MCF 10A (cell line): Measurements from ENCODE around the gene RPS23. TPM values are rescaled to one million over a fixed set of nuclear protein-coding genes. Genes with fewer than 3 reads are reported as not detected.

Source experiments
- Bru-seq: library from RNA; stranded (reverse); fragments of 400-500 nt; gene quantifications from one replicate; lab custom pipeline; 2021; lab: Mats Ljungman, UMichigan
- BruChase-seq, 2 experiments: library from RNA; stranded (reverse); fragments of 400-500 nt; gene quantifications; one replicate each; lab custom pipeline; 2021; lab: Mats Ljungman, UMichigan
- BruUV-seq: library from RNA; stranded (reverse); fragments of 400-500 nt; replicated peaks from 2 replicates; lab custom pipeline; 2021; lab: Mats Ljungman, UMichigan
- CTCF ChIA-PET: fragments of 300-600 bp; sonication (Branson Sonifier 250); formaldehyde crosslinking; extraction: SDS; loops from one replicate; lab custom pipeline; 2021; ENCODE audit warnings: antibody characterized with exemption, inconsistent platforms; lab: Yijun Ruan, JAX
- POLR2A ChIA-PET: fragments of 300-600, 350-650 bp; sonication (Branson Sonifier 250); formaldehyde crosslinking; extraction: SDS; loops from one replicate; lab custom pipeline; 2020; ENCODE audit warnings: antibody characterized with exemption, inconsistent platforms; lab: Yijun Ruan, JAX
- DNase-seq: peaks from one replicate; pipeline ENCODE4 v3.0.0-alpha.2; 2018; ENCODE audit not compliant: unreplicated experiment
- H3K27ac Mint-ChIP-seq: one replicate; pipeline ENCODE4 v1.8.0; 2022; ENCODE audit warnings: mild to moderate bottlenecking, low read depth, mixed read lengths; ENCODE audit not compliant: unreplicated experiment
- H3K27me3 Mint-ChIP-seq: one replicate; pipeline ENCODE4 v1.8.0; 2022; ENCODE audit warnings: mixed read lengths; ENCODE audit not compliant: insufficient read depth, unreplicated experiment
- H3K36me3 Mint-ChIP-seq: one replicate; pipeline ENCODE4 v1.8.0; 2022; ENCODE audit warnings: mild to moderate bottlenecking, moderate library complexity, mixed read lengths; ENCODE audit not compliant: insufficient read depth, unreplicated experiment
- H3K4me1 Mint-ChIP-seq: one replicate; pipeline ENCODE4 v1.8.0; 2022; ENCODE audit warnings: mixed read lengths; ENCODE audit not compliant: insufficient read depth, unreplicated experiment
- H3K4me3 Mint-ChIP-seq: one replicate; pipeline ENCODE4 v1.8.0; 2022; ENCODE audit warnings: mild to moderate bottlenecking, moderate library complexity, mixed read lengths; ENCODE audit not compliant: unreplicated experiment
- H3K9me3 Mint-ChIP-seq: one replicate; pipeline ENCODE4 v1.8.0; 2022; ENCODE audit warnings: mixed read lengths; ENCODE audit not compliant: unreplicated experiment
- intact Hi-C: fragments of 100-400 bp; cut with micrococcal nuclease; formaldehyde crosslinking; loops from 2 replicates; pipeline ENCODE4 v1.14.1; 2022
- long read RNA-seq: library from polyadenylated mRNA; stranded (forward); transcript quantifications from one replicate; pipeline ENCODE4 v2.0.0, GENCODE V29; 2022
- total RNA-seq: library from RNA; stranded (reverse); gene quantifications from 2 replicates; pipeline ENCODE4 v1.2.3, GENCODE V29; 2022
- TF ChIP-seq, protein P1 (sequence below): fragments of 200-600 bp; IDR thresholded peaks from one replicate; pipeline ENCODE4 v1.8.0; 2022; ENCODE audit warnings: antibody characterized with exemption, mild to moderate bottlenecking; ENCODE audit not compliant: unreplicated experiment

Gene RPS23
- total RNA-seq, result 2,870 and 3,151 TPM in 2 replicates
- Bru-seq, nascent RNA, result percentile 100 among the genes with signal in this experiment
- percentile 100 among the genes with signal in this experiment for BruChase-seq, experiment 1, labeled RNA remaining after a 6-hour chase
- percentile 100 among the genes with signal in this experiment for BruChase-seq, experiment 2, labeled RNA remaining after a 2-hour chase
- long read RNA-seq, transcript RPS23-203 (3 exons, 576 nt), result minor isoform, 92 of 1,057 reads
- long read RNA-seq, transcript RPS23-202 (4 exons, 595 nt), result minor isoform, 13 of 1,057 reads
- long read RNA-seq, transcript RPS23-201 (4 exons, 3,437 nt), result major isoform, 930 of 1,057 reads
- long read RNA-seq, partial matches to known transcripts, result 13 of 1,057 reads
- long read RNA-seq, other reads (novel, unspliced or antisense), result 9 of 1,057 reads

DNA sequence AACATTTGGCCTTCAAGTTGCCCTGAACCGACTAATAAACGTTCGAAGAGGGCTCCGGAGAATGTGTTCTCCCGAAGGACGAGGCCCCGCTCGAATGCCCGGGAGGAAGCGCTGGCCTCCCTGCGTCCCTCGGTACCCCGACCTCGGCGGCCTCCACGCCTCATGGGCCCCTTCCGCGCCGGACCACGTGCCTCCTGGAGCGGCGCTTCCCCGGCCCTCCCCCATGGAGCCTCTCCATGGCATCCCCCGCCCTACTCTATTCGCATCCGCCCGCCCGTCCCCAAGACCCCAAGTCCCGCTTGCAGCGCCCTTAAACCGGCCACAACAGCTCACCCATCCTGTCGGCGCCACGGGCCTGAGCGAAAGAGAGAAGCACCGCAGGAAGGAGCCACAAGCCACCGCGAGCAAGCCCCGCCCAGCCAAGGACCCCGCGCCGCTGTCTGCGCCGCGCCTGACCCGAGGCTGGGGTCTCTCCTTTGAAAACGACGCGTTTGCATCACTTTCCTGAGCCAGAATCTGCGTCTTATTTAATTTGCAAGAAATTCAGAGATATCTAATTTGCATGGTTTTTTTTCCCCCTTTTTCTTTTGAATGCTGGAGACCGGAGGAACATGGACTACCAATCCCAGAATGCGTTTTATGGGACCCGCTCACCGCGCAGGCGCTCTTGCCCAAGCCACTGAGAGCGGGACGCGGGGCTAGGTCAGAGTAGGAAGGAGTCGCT lies at the start of gene RPS23:
Gene RPS23, minus strand, starts transcription at position 368 of the 724 bp plus-strand sequence. Its CDS starts 31 bp downstream, at position 337.
- Mint-ChIP-seq H3K27ac (peak within 1 kb of the TSS; percentile 99), H3K27me3 (no peaks in the 10 kb centered on the region), H3K4me3 (peak within 1 kb of the TSS; percentile 96), H3K36me3 (peaks cover 54% of the 10 kb centered on the region), H3K4me1 (peaks cover 19% of the 10 kb centered on the region), H3K9me3 (no peaks in the 10 kb centered on the region)
- POLR2A ChIA-PET, result interaction anchor here (0.5 to 2.2 kb wide), 23 partner anchors 9 to 1197 kb away, joined by 3 to 11 read pairs (median 3); no protein-coding TSS in a partner anchor
- BruUV-seq, result TSS peak; percentile 49
- CTCF ChIA-PET, result interaction anchor here (0.6 to 1.4 kb wide), 6 partner anchors 10 to 763 kb away, joined by 3 to 6 read pairs (median 3); no protein-coding TSS in a partner anchor
- TF ChIP-seq, protein P1, sequence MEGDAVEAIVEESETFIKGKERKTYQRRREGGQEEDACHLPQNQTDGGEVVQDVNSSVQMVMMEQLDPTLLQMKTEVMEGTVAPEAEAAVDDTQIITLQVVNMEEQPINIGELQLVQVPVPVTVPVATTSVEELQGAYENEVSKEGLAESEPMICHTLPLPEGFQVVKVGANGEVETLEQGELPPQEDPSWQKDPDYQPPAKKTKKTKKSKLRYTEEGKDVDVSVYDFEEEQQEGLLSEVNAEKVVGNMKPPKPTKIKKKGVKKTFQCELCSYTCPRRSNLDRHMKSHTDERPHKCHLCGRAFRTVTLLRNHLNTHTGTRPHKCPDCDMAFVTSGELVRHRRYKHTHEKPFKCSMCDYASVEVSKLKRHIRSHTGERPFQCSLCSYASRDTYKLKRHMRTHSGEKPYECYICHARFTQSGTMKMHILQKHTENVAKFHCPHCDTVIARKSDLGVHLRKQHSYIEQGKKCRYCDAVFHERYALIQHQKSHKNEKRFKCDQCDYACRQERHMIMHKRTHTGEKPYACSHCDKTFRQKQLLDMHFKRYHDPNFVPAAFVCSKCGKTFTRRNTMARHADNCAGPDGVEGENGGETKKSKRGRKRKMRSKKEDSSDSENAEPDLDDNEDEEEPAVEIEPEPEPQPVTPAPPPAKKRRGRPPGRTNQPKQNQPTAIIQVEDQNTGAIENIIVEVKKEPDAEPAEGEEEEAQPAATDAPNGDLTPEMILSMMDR, result no peak
- peak; percentile 95 for DNase-seq
- intact Hi-C loops, result loop anchor here (5.0 kb wide), 1 partner anchor 129 kb away; no protein-coding TSS in a partner anchor

DNA sequence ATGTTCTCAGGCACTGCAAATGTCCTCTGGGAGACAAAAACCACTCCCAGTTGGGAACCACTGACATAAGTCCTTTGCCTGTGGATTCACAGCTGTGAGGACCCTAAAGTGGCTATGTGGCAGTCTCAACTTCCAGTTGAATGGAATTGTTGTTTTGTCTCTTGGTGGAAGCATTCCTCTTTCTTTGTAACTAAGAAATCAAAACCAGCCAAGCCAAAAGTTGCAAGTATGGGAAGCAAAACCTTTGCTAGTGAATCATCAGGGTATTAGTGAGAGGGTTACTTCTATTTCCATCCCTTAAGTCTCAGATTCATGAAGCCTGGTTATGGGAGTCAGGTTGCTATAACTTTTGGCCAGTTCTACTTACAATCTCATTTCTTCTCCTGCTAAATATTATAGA lies 49.8 kb upstream of the RPS23 start:
- Mint-ChIP-seq H3K27ac (no peak overlapping the region), H3K27me3 (no peaks in the 10 kb centered on the region), H3K36me3 (no peaks in the 10 kb centered on the region), H3K4me3 (no peak overlapping the region), H3K4me1 (no peaks in the 10 kb centered on the region), H3K9me3 (no peaks in the 10 kb centered on the region)
- TF ChIP-seq, protein P1, result no peak
- CTCF ChIA-PET, result no interaction called here
- no peak for DNase-seq
- POLR2A ChIA-PET, result no interaction called here
- intact Hi-C loops, result no loop called here
- no TSS peak for BruUV-seq

DNA sequence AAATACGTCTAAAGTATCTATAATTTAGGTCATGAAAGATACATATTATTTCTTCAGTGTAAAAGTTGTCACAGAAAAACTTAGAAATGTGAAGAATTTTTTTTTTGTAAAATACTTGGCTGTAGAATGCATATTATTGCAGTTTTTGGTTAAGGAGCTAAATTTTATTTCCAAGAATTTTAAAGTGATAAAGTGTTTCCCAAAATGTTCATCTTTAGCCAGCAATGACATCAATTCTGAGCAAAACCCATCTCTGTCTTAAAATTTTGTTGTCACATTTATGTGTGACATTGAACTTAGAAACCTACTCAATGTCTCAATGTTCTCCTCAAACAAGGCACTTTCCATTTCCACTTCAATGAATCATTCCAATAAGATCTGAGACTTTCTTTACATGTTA lies 47.8 kb upstream of the RPS23 start:
- ChIA-PET POLR2A (no interaction called here), CTCF (interaction anchor here (0.9 to 1.9 kb wide), 2 partner anchors 15 to 24 kb away, joined by 3 to 7 read pairs; no protein-coding TSS in a partner anchor)
- H3K36me3 Mint-ChIP-seq, result no peaks in the 10 kb centered on the region
- no TSS peak for BruUV-seq
- TF ChIP-seq, protein P1, result no peak
- intact Hi-C loops, result no loop called here
- H3K4me3 Mint-ChIP-seq, result no peak overlapping the region
- no peaks in the 10 kb centered on the region for H3K27me3 Mint-ChIP-seq
- no peak overlapping the region for H3K27ac Mint-ChIP-seq
- DNase-seq, result no peak
- no peaks in the 10 kb centered on the region for H3K9me3 Mint-ChIP-seq
- H3K4me1 Mint-ChIP-seq, result no peaks in the 10 kb centered on the region

DNA sequence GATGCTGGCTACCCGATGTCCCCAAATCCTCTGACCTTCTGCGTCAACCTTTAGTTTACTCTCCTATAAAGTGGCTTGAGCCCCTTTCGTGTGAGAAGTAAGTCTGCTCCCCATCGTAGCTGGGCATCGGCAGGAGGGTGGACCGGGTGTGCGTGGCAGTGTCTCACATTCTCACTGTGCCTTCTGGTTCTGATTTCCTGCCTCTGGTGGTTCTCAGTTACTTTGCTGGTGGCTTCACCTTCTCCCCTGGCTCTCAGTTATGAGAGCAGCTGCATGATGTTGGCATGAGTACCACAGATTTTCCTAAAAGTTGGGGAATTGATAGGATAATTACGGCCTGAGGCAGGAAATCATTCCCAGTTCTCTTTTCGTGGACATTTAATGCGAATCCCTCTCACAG lies 47.0 kb upstream of the RPS23 start:
- Mint-ChIP-seq H3K4me1 (no peaks in the 10 kb centered on the region), H3K4me3 (no peak overlapping the region), H3K9me3 (no peaks in the 10 kb centered on the region), H3K27me3 (no peaks in the 10 kb centered on the region), H3K36me3 (no peaks in the 10 kb centered on the region), H3K27ac (no peak overlapping the region)
- BruUV-seq, result no TSS peak
- TF ChIP-seq, protein P1, result no peak
- intact Hi-C loops, result no loop called here
- POLR2A ChIA-PET, result interaction anchor here (0.9 kb wide), 1 partner anchor 8 kb away, joined by 3 read pairs; no protein-coding TSS in a partner anchor
- no peak for DNase-seq
- CTCF ChIA-PET, result interaction anchor here (0.8 kb wide), 1 partner anchor 25 kb away, joined by 3 read pairs; no protein-coding TSS in a partner anchor
